ENCODE measurements around the gene ATP8A1. TPM values are rescaled to one million over a fixed set of nuclear protein-coding genes. Genes with fewer than 3 reads are reported as not detected.

The ATP8A1 gene
- total and polyA plus RNA-seq, 2 of the 4 experiments (the other 2 are of a cell fraction) = 0.12 to 0.36 TPM

GRCh38 chr4:42638321-42638720 is 18.6 kb downstream of the ATP8A1 start:
- no peaks in the 10 kb centered on the region for H3K9me3 ChIP-seq (ENCODE audit: control insufficient read depth, insufficient read depth, low read length)
- no peaks in the 10 kb centered on the region for H3K27me3 ChIP-seq (ENCODE audit: control insufficient read depth, insufficient read depth, low read length)
- H3K56ac ChIP-seq (ENCODE audit: extremely low read depth, insufficient read depth, low read length) = no peak overlapping the region
- in situ Hi-C loops (cut with MboI; ENCODE audit: low sequenced_read_pairs) = no loop called here
- no peak overlapping the region for H3K9ac ChIP-seq (ENCODE audit: low read depth, low read length)
- intact Hi-C loops (cut with micrococcal nuclease) = no loop called here
- no peak overlapping the region for H4K5ac ChIP-seq (ENCODE audit: low read depth, low read length)
- dilution Hi-C loops (cut with HindIII; ENCODE audit: low sequenced_read_pairs, unreplicated experiment) = no loop called here
- no peak overlapping the region for H2BK15ac ChIP-seq (ENCODE audit: low read depth, low read length)
- no peak overlapping the region for H3K4me3 ChIP-seq (ENCODE audit: insufficient read depth, low read depth, low read length)
- no peaks in the 10 kb centered on the region for H3K79me1 ChIP-seq (ENCODE audit: low read depth in 1 of 2, low read length in 2 of 2)
- H3K4me2 ChIP-seq (ENCODE audit: low read depth, low read length) = no peak overlapping the region
- no peaks in the 10 kb centered on the region for H3K36me3 ChIP-seq (ENCODE audit: control insufficient read depth, insufficient read depth, low read length)
- H3K4me1 ChIP-seq (ENCODE audit: control insufficient read depth, insufficient read depth, low read length) = no peaks in the 10 kb centered on the region
- H3K9me1 ChIP-seq (ENCODE audit: insufficient read depth, low read length) = no peaks in the 10 kb centered on the region
- no peak overlapping the region for H2AFZ ChIP-seq (replicated peaks; ENCODE audit: low read length, poor library complexity)
- H4K8ac ChIP-seq (ENCODE audit: low read depth in 2 of 2, low read length in 2 of 2) = no peak overlapping the region
- H3K27ac ChIP-seq (ENCODE audit: insufficient read depth, low read length) = no peak overlapping the region
- H2AK5ac ChIP-seq (ENCODE audit: low read depth, low read length) = no peak overlapping the region
- no peak for TF ChIP-seq POLR2A (IDR thresholded peaks at IDR 0.05; ENCODE audit: low read depth, low read length)
- no peak for TF ChIP-seq CTCF (conservative IDR thresholded peaks at IDR 0.05; ENCODE audit: low read depth, low read length)
- no peak for TF ChIP-seq NFE2L2 (IDR thresholded peaks at IDR 0.05; ENCODE audit: low read depth, low read length)
- no peak overlapping the region for H2BK20ac ChIP-seq (ENCODE audit: low read depth, low read length)
- DNase-seq (no peak), ATAC-seq (ENCODE audit: low read depth) (no peak)
- no peak overlapping the region for H3K4ac ChIP-seq (ENCODE audit: low read depth, low read length)
- no peak overlapping the region for H3K18ac ChIP-seq (ENCODE audit: low read depth, low read length)
- no peaks in the 10 kb centered on the region for H4K20me1 ChIP-seq (ENCODE audit: insufficient read depth, low read length)
- ChIA-PET CTCF (no interaction called here), POLR2A (ENCODE audit: unreplicated experiment) (no interaction called here)
- no peak overlapping the region for H3K14ac ChIP-seq (replicated peaks; ENCODE audit: low read depth, low read length)
- WGBS, 2 experiments (ENCODE audit: extremely low coverage in 2 of 2, insufficient read length in 1 of 2) = no CpG with 5 or more reads among the region's 5 CpGs
- no peak overlapping the region for H2AK9ac ChIP-seq (replicated peaks; ENCODE audit: low read depth, low read length, poor library complexity)
- no TSS peak for BruUV-seq (replicated peaks)
- H2BK120ac ChIP-seq (ENCODE audit: low read depth, low read length) = no peak overlapping the region
- H3K23ac ChIP-seq (ENCODE audit: low read depth, low read length) = no peak overlapping the region
- H2BK5ac ChIP-seq (ENCODE audit: low read depth, low read length, poor library complexity, severe bottlenecking) = no peak overlapping the region
- H4K91ac ChIP-seq (ENCODE audit: insufficient read depth, low read depth, low read length) = no peak overlapping the region

All from IMR-90 (cell line).